GM12872 (cell line): ENCODE data around the gene ENOX1.

Experiments used
- TF ChIP-seq, protein P1 (sequence below): IDR thresholded peaks from 3 replicates; pipeline ENCODE4 v1.5.1; 2011; ENCODE audit warnings: low read depth, mild to moderate bottlenecking, low read length, moderate library complexity; ENCODE audit not compliant: insufficient read depth

The ENOX1 gene

DNA sequence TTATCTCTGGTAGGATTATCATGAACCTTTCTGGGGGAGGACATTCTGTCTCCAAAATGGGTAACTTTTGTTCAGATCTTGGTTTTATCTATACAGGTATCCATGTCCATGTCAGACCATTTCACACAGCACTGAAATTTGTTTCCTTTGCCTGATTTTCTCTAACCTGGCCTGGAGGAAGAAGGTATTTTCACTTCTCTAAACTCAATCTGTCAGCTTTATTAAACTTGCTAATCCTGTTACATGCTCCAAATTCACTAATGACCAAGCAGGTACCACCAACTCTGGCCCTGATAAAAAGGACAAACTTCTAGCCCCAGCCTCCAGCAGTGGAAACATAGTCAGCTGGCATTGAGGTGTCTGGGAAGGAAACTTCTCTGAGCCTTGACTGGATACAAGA lies 529.0 kb downstream of the ENOX1 start:
- TF ChIP-seq, protein P1, sequence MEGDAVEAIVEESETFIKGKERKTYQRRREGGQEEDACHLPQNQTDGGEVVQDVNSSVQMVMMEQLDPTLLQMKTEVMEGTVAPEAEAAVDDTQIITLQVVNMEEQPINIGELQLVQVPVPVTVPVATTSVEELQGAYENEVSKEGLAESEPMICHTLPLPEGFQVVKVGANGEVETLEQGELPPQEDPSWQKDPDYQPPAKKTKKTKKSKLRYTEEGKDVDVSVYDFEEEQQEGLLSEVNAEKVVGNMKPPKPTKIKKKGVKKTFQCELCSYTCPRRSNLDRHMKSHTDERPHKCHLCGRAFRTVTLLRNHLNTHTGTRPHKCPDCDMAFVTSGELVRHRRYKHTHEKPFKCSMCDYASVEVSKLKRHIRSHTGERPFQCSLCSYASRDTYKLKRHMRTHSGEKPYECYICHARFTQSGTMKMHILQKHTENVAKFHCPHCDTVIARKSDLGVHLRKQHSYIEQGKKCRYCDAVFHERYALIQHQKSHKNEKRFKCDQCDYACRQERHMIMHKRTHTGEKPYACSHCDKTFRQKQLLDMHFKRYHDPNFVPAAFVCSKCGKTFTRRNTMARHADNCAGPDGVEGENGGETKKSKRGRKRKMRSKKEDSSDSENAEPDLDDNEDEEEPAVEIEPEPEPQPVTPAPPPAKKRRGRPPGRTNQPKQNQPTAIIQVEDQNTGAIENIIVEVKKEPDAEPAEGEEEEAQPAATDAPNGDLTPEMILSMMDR, result no peak

DNA sequence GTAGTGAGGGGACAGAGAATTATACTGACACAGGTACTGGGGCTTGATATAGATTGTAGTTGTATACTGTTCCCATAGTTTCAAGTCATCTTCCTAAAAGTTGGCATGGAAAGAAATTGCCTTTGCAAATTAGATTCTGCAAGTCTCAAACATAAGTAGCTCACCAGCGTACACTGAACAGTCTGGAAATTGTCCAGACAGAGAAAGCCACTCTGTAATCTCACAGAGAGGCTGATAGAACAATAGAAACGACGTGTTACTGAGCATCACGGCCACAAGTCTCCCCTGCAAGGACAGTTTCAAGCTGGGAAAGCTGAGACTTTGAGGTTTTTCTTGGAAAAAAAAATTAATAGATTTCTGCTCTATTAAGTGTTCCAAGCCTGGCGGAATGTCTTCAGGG lies 534.8 kb downstream of the ENOX1 start:
- TF ChIP-seq, protein P1, result no peak

DNA sequence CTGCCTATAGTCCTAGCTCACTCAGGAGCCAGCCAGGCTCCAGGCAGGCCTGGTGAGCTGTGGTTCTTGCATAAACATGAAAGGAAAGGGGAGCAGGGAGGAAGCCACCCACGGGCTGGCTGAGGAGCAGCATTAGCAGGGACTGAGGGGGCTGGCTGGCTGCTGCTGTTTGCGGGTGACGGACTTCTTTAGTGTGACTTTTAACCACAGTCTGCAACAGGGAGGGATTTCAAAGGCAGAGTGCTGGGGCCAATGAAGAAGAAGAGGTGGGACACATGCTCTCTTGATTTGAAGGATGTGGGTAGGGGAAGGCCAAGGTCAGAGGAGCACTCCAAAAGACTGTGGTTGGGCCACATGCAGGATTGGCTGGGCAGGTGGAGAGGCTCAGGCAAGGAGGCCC lies 540.4 kb downstream of the ENOX1 start:
- TF ChIP-seq, protein P1, result no peak

DNA sequence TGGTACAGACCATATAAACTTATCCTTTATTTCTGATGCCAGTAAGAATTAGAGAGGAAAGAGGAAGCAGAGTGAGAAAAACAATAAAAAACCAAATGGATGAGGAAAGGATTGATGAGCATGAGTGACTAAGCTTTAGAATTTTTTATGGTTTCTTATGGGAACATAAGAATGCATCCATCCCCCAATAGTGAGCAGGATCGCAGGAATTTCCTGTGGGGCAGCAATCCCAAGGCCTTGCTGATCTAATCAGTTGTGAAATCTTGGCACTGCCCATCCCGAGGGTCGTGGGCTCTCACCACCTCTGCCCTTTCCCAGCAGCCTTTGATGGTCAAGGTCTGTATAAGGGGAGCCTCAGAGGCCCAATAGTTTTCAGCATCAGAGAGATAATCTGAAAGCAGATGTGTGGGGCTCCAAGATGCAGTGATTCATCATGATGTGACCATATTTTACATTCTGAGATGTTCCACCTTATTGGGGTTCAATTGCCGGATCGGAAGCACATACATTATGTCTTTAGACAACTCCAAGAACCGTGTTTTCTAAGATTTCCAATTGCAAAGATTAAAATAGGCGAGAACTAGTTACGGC lies 541.3 kb downstream of the ENOX1 start:
- TF ChIP-seq, protein P1, result no peak

DNA sequence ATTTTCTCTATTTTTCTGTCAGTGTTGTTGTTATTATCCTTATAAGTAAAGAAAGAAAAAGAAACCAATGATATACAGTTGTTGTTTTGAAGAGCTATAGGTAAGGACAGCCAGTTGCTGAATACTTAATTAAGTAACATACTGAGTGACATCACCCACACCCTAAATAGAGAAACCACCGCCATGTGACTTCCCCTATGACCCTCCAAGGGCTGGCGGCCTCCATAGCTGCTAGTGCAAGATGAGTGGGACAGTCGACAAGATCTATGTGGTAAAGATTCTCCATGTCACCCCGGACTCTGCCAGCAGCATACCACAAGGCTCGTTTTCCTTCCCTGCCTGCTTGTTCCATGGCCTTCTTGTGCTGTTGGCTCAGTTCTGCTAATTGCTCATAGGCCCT lies 542.3 kb downstream of the ENOX1 start:
- TF ChIP-seq, protein P1, result no peak

DNA sequence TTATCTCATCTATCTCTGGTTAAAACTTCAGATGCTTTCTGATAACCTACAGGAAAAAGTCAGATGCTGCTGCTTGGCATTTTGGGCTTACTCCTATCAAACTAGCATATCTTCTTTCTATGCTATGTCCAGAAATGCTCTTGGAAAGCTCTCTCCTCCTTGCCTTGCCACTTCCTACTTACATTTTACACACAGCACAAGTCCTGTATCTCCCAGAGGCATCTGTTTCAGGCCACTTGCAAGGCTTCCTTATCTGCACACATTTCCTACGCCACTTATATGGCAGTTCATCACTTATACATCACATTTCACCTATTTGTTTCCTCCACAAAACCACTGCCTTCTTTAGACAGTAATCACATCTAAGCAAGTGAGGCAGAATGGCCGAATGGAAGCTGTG lies 543.1 kb downstream of the ENOX1 start:
- TF ChIP-seq, protein P1, result no peak

DNA sequence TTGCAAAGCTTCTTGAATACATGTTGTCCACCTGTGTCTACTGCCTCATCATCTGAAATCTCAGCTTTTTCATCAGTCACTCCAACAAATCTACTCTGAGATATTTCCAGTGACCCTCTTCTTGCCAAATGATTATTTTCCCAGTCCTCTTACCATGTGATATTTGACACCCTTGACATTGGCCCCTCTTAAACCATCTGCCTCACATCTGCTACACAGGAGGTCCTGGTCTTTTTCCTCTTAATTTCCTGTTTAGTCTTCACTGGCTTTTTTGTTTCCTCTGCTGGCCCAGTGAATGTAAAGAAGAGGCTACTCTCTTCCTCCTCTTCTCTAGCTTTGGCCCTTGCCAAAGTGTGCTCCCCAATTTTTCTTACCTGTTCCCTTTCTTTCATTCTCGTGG lies 544.7 kb downstream of the ENOX1 start:
- TF ChIP-seq, protein P1, result no peak
